NCI-H1105 treated with DMSO at 0.1 percent for 48 hours (cell line): ENCODE results near the gene SLC4A3.
A peak's percentile ranks its signal among the peaks of the same experiment; 100 is the strongest.

ENCODE experiments used
- DNase-seq: peaks from one replicate; lab custom pipeline; 2025; lab: John Stamatoyannopoulos, UW

SLC4A3 gene

GRCh38 chr2:219627103-219628100, at the start of gene SLC4A3:
Gene SLC4A3 (plus strand): TSS chr2:219627630. CDS start chr2:219627993, 363 bp downstream.
- DNase-seq = peak; percentile 26

GRCh38 chr2:219578811-219579613, 48.4 kb upstream of the SLC4A3 start:
- DNase-seq = no peak

- DNase-seq = no peak
These were observed 46.1 kb upstream of the SLC4A3 start for GRCh38 chr2:219581346-219581745.

GRCh38 chr2:219591091-219591490, 36.3 kb upstream of the SLC4A3 start:
- DNase-seq = no peak

GRCh38 chr2:219592736-219593135, 34.7 kb upstream of the SLC4A3 start:
- DNase-seq = no peak

GRCh38 chr2:219593154-219593553, 34.3 kb upstream of the SLC4A3 start:
- DNase-seq = no peak

- DNase-seq = no peak
These were observed 32.2 kb upstream of the SLC4A3 start for GRCh38 chr2:219595256-219595655.

GRCh38 chr2:219596954-219597551, 30.4 kb upstream of the SLC4A3 start:
- DNase-seq = peak; percentile 27

- peak; percentile 89 for DNase-seq
These were observed 29.7 kb upstream of the SLC4A3 start, which contains the start of gene STK11IP for GRCh38 chr2:219597552-219598307. Gene STK11IP (plus strand): TSS chr2:219597857. CDS start chr2:219598120, 263 bp downstream.

GRCh38 chr2:219598308-219599078, 28.9 kb upstream of the SLC4A3 start:
- peak; percentile 54 for DNase-seq

- DNase-seq = no peak
These were observed 23.7 kb upstream of the SLC4A3 start for GRCh38 chr2:219603771-219604170.

- no peak for DNase-seq
These were observed 21.8 kb upstream of the SLC4A3 start for GRCh38 chr2:219605607-219605954.

- DNase-seq = no peak
These were observed 19.5 kb upstream of the SLC4A3 start for GRCh38 chr2:219607931-219608330.

- no peak for DNase-seq
These were observed 18.9 kb upstream of the SLC4A3 start for GRCh38 chr2:219608399-219608964.

GRCh38 chr2:219609149-219609750, 18.2 kb upstream of the SLC4A3 start:
- no peak for DNase-seq

GRCh38 chr2:219611306-219611705, 16.1 kb upstream of the SLC4A3 start:
- no peak for DNase-seq

- no peak for DNase-seq
These were observed 15.4 kb upstream of the SLC4A3 start for GRCh38 chr2:219611866-219612576.

- no peak for DNase-seq
These were observed 14.7 kb upstream of the SLC4A3 start for GRCh38 chr2:219612577-219613286.
